ENCODE results near the gene ZNF546.

The ZNF546 gene

DNA sequence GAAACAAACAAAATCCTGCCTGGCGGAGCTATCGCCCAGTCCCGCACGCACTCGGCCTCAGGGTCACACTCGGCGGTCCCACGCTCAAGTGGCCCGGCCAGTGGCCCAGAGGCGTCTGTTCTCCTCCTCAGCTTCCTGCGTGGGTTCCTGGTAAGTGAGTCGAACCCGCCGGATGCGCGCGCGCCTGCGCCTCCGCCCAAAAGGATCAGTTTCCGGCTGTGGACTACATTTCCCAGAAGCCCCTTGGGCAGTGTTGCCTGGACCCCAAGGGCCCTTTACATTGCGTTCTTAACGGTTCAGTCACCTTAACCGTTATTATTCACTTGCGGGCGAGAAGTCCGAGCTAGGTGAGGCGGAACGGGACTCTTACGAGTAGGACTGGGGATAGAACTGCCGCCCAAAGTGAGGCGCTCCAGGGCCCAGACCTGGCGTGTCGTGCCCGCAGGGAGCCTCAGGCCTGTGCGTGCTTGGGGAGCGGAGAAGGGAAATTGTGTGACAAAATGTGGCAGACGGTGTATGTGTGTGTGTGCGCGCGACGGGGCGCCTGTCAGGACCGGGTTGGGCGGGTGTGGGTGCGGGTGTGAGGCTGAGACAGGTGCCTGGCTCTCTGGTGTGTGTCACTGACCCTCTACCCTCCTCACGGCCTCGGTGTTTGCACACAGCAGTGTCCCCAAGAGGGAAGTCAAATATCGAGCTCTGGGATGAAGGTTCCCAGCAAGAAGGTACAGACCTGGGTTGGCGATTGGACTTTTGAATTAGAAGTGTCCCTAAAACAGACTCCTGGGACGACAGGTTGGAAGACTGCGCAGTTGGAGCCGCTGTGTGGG, at the start of gene ZNF546:
Gene ZNF546 (plus strand): TSS at position 250 of the 827 bp plus-strand sequence. CDS start 1,267 bp downstream, outside the sequence.
- peak within 1 kb of the TSS; percentile 88 for H3K4me2 ChIP-seq (ENCODE audit: insufficient read depth, low read length)
- H3K4me3 ChIP-seq (ENCODE audit: low read depth in 1 of 2, low read length in 2 of 2): peak within 1 kb of the TSS; percentile 68 to 83
- peaks cover 13% of the 10 kb centered on the region for H3K36me3 ChIP-seq (ENCODE audit: insufficient read depth, low read length)
- H3K27ac ChIP-seq (ENCODE audit: low read length): peak within 1 kb of the TSS; percentile 92
- H3K9ac ChIP-seq (ENCODE audit: low read depth, low read length): peak within 1 kb of the TSS; percentile 80
- peaks cover 3% of the 10 kb centered on the region for H3K9me3 ChIP-seq (ENCODE audit: insufficient read depth, low read length, severe bottlenecking)
- peaks cover 48% of the 10 kb centered on the region for H3K79me2 ChIP-seq (ENCODE audit: insufficient read depth, low read length)
- TF ChIP-seq, protein P1, sequence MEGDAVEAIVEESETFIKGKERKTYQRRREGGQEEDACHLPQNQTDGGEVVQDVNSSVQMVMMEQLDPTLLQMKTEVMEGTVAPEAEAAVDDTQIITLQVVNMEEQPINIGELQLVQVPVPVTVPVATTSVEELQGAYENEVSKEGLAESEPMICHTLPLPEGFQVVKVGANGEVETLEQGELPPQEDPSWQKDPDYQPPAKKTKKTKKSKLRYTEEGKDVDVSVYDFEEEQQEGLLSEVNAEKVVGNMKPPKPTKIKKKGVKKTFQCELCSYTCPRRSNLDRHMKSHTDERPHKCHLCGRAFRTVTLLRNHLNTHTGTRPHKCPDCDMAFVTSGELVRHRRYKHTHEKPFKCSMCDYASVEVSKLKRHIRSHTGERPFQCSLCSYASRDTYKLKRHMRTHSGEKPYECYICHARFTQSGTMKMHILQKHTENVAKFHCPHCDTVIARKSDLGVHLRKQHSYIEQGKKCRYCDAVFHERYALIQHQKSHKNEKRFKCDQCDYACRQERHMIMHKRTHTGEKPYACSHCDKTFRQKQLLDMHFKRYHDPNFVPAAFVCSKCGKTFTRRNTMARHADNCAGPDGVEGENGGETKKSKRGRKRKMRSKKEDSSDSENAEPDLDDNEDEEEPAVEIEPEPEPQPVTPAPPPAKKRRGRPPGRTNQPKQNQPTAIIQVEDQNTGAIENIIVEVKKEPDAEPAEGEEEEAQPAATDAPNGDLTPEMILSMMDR (IDR thresholded peaks at IDR 0.05; ENCODE audit: borderline replicate concordance, extremely low read depth, low read length, poor library complexity, severe bottlenecking): peak; percentile 8
- no peak for TF ChIP-seq EZH2 (IDR thresholded peaks at IDR 0.05; ENCODE audit: borderline replicate concordance, low read depth, low read length, severe bottlenecking)
- no peaks in the 10 kb centered on the region for H3K27me3 ChIP-seq (ENCODE audit: insufficient read depth, low read length, poor library complexity)
- H3K4me1 ChIP-seq (ENCODE audit: insufficient read depth, low read length): peaks cover 19% of the 10 kb centered on the region
- H4K20me1 ChIP-seq (ENCODE audit: insufficient read depth, low read length): no peaks in the 10 kb centered on the region
- ATAC-seq (ENCODE audit: insufficient read depth, low read depth): peak; percentile 95
- H2AFZ ChIP-seq (ENCODE audit: low read depth, low read length): peak within 1 kb of the TSS; percentile 97
- DNase-seq: peak; percentile 94

DNA sequence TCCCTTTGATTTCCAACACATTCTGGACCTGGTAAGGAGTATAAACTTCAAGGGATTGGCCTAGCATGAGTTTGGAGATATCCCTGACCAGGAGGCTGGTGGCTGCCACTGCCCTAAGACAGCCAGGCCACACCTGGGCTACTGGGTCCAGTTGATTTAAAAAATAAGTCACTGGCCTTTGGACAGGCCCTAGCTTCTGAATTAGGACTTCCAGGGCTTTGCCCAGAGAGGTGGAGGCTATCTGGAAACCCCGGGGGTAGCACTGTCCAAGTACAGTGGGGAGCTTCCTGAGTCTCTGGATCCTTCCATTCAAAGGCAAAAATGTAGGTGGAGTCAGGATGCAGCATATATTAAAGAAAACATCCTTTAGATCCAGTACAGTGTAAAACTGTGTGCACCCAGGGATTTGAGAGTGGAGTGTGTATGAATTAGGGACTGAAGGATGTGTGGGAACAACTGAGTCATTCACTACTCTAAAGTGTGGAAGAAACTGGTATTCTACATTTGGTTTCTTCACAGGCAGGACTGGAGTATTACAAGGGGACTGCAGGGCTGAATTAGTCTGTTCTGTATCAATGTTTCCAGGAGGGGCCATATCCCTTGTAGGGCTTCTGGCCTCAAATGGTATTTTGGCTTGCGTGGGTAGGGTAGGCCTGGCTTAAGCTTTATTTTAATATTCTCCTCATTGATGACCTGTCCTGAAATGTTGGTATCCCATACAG, 47.7 kb upstream of the ZNF546 start:
- Histone ChIP-seq H3K27ac (ENCODE audit: low read length) (no peak overlapping the region), H3K4me2 (ENCODE audit: insufficient read depth, low read length) (no peak overlapping the region)
- no peak for ATAC-seq (ENCODE audit: insufficient read depth, low read depth)

GRCh38 chr19:39951065-39951650, 45.7 kb upstream of the ZNF546 start:
- peaks cover 43% of the 10 kb centered on the region for H3K4me1 ChIP-seq (ENCODE audit: insufficient read depth, low read length)
- no peak for ATAC-seq (ENCODE audit: insufficient read depth, low read depth)
- H3K4me3 ChIP-seq (ENCODE audit: low read depth in 1 of 2, low read length in 2 of 2): no peak overlapping the region
- no peak overlapping the region for H2AFZ ChIP-seq (ENCODE audit: low read depth, low read length)
- H3K27ac ChIP-seq (ENCODE audit: low read length): peak overlapping the region; percentile 82
- no peak overlapping the region for H3K4me2 ChIP-seq (ENCODE audit: insufficient read depth, low read length)
- H3K79me2 ChIP-seq (ENCODE audit: insufficient read depth, low read length): no peaks in the 10 kb centered on the region
- H3K9ac ChIP-seq (ENCODE audit: low read depth, low read length): no peak overlapping the region
- no peaks in the 10 kb centered on the region for H3K9me3 ChIP-seq (ENCODE audit: insufficient read depth, low read length, severe bottlenecking)
- H4K20me1 ChIP-seq (ENCODE audit: insufficient read depth, low read length): no peaks in the 10 kb centered on the region
- DNase-seq: peak; percentile 1
- TF ChIP-seq, protein P1 (IDR thresholded peaks at IDR 0.05; ENCODE audit: borderline replicate concordance, extremely low read depth, low read length, poor library complexity, severe bottlenecking): no peak
- TF ChIP-seq EZH2 (IDR thresholded peaks at IDR 0.05; ENCODE audit: borderline replicate concordance, low read depth, low read length, severe bottlenecking): no peak
- no peaks in the 10 kb centered on the region for H3K36me3 ChIP-seq (ENCODE audit: insufficient read depth, low read length)
- H3K27me3 ChIP-seq (ENCODE audit: insufficient read depth, low read length, poor library complexity): no peaks in the 10 kb centered on the region

More for the DNA sequence above, 47.7 kb upstream of the ZNF546 start:
- DNase-seq: no peak
- Histone ChIP-seq H3K27me3 (ENCODE audit: insufficient read depth, low read length, poor library complexity) (no peaks in the 10 kb centered on the region), H3K9ac (ENCODE audit: low read depth, low read length) (no peak overlapping the region), H3K9me3 (ENCODE audit: insufficient read depth, low read length, severe bottlenecking) (no peaks in the 10 kb centered on the region), H3K4me1 (ENCODE audit: insufficient read depth, low read length) (peaks cover 46% of the 10 kb centered on the region), H3K79me2 (ENCODE audit: insufficient read depth, low read length) (no peaks in the 10 kb centered on the region), H3K4me3 (ENCODE audit: low read depth in 1 of 2, low read length in 2 of 2) (no peak overlapping the region), H3K36me3 (ENCODE audit: insufficient read depth, low read length) (no peaks in the 10 kb centered on the region), H2AFZ (ENCODE audit: low read depth, low read length) (no peak overlapping the region), H4K20me1 (ENCODE audit: insufficient read depth, low read length) (no peaks in the 10 kb centered on the region)
- no peak for TF ChIP-seq EZH2 (IDR thresholded peaks at IDR 0.05; ENCODE audit: borderline replicate concordance, low read depth, low read length, severe bottlenecking)
- TF ChIP-seq, protein P1 (IDR thresholded peaks at IDR 0.05; ENCODE audit: borderline replicate concordance, extremely low read depth, low read length, poor library complexity, severe bottlenecking): no peak
